H1 (cell line): ENCODE measurements around the gene PGAM1. TPM values are rescaled to one million over a fixed set of nuclear protein-coding genes. Genes with fewer than 3 reads are reported as not detected.

ENCODE experiments used
- BCL11A ChIP-seq, 2 experiments: IDR thresholded peaks; one replicate each; pipeline ENCODE4 v1.6.1; 2011; ENCODE audit warnings: low read depth in 2 of 2, low read length in 2 of 2, mild to moderate bottlenecking in 2 of 2
- CBX5 ChIP-seq: fragments of 300-800, 300-1000 bp; sonication (generic); IDR thresholded peaks from 2 replicates; pipeline ENCODE4 v1.7.1; 2016; ENCODE audit warnings: antibody characterized with exemption, low read length, low read depth
- CEBPB ChIP-seq: IDR thresholded peaks from 2 replicates; pipeline ENCODE4 v1.6.1; 2012; ENCODE audit warnings: low read depth, low read length
- CHD7 ChIP-seq: fragments of 300-600 bp; sonication (generic); IDR thresholded peaks from 2 replicates; pipeline ENCODE4 v1.7.1; 2012; ENCODE audit warnings: low read length, moderate library complexity, mild to moderate bottlenecking, inconsistent platforms; ENCODE audit not compliant: insufficient replicate concordance
- EGR1 ChIP-seq: IDR thresholded peaks from 2 replicates; pipeline ENCODE4 v1.6.1; 2011; ENCODE audit warnings: low read depth, low read length, borderline replicate concordance
- EP300 ChIP-seq, 2 experiments: IDR thresholded peaks; 1 replicate in 1 of 2; 2 replicates in 1 of 2; pipeline ENCODE4 v1.6.1; 2011 to 2012; ENCODE audit warnings: low read depth in 2 of 2, low read length in 2 of 2, mild to moderate bottlenecking in 2 of 2, borderline replicate concordance in 1 of 2, inconsistent platforms in 1 of 2, moderate library complexity in 1 of 2
- GABPA ChIP-seq: IDR thresholded peaks from 2 replicates; pipeline ENCODE4 v1.6.1; 2011; ENCODE audit warnings: mild to moderate bottlenecking, low read length, moderate library complexity, borderline replicate concordance; ENCODE audit not compliant: insufficient read depth
- HDAC6 ChIP-seq: IDR thresholded peaks from one replicate; pipeline ENCODE4 v1.7.1; 2012; ENCODE audit warnings: low read depth, mild to moderate bottlenecking, inconsistent platforms, low read length, moderate library complexity
- MAFK ChIP-seq: IDR thresholded peaks from 2 replicates; pipeline ENCODE4 v1.6.1; 2012; ENCODE audit warnings: low read depth, mild to moderate bottlenecking, improper control_type of control experiment, low read length
- NRF1 ChIP-seq: IDR thresholded peaks from 2 replicates; pipeline ENCODE4 v1.6.1; 2011; ENCODE audit warnings: mild to moderate bottlenecking, low read depth, low read length, improper control_type of control experiment
- SIRT6 ChIP-seq: IDR thresholded peaks from one replicate; pipeline ENCODE4 v1.7.1; 2012; ENCODE audit warnings: low read length, inconsistent platforms
- SRF ChIP-seq: IDR thresholded peaks from 2 replicates; pipeline ENCODE4 v1.6.1; 2011; ENCODE audit warnings: mild to moderate bottlenecking, low read depth, low read length, moderate library complexity
- ZNF274 ChIP-seq: IDR thresholded peaks from 2 replicates; pipeline ENCODE4 v1.7.0; 2012; ENCODE audit warnings: low read length, borderline replicate concordance; ENCODE audit errors: extremely low read depth
- polyA plus RNA-seq, 7 experiments: library from polyadenylated mRNA; depleted of rRNA in 3 of 7; stranded (reverse) in 5 of 7; unstranded in 2 of 7; fragments of >200 nt in 5 of 7; fragments of 200-250 nt in 2 of 7; gene quantifications; 1 replicate in 5 of 7; 2 replicates in 1 of 7; 4 replicates in 1 of 7; pipeline versions ENCODE4 v1.2.1 to v1.2.3, GENCODE V29; 2011 to 2013; ENCODE audit warnings: missing spikeins in 2 of 7, mixed read lengths in 2 of 7
- total RNA-seq: library from RNA; stranded (reverse); fragmentation: NEBNext Ultra II Directional; extraction: Animal tissue kit (Norgen Biotek cat#: 25700); gene quantifications from 2 replicates; pipeline ENCODE4 v1.2.1, GENCODE V29; 2021

The PGAM1 gene
- total and polyA plus RNA-seq, 2 of the 8 experiments (the other 6 are each of a cell fraction or from before 2014, with no cell fraction given): 791 to 799 TPM

- TF ChIP-seq CHD7 (no peak), CBX5 (no peak), GABPA (no peak), SIRT6 (no peak), HDAC6 (no peak), EP300 (IDR thresholded peaks at IDR 0.05; ENCODE audit: borderline replicate concordance in 1 of 2, low read depth in 2 of 2, low read length in 2 of 2) (no peak), MAFK (no peak), ZNF274 (no peak), CEBPB (no peak), EGR1 (no peak), NRF1 (no peak), BCL11A (IDR thresholded peaks at IDR 0.05; ENCODE audit: low read depth in 2 of 2, low read length in 2 of 2) (no peak), SRF (no peak)
These were observed 42.8 kb upstream of the PGAM1 start (continued) for GRCh38 chr10:97383159-97383558.
